Activated T-helper 1 cell treated with Interleukin-2 at 50 U/mL for 16 hours (primary cell): ENCODE measurements around the gene FBN1.

ENCODE experiments used
- DNase-seq: peaks from one replicate; pipeline ENCODE4 v3.0.0-alpha.2; 2020; ENCODE audit warnings: low read depth

The FBN1 gene

GRCh38 chr15:48622237-48622636 is 23.3 kb downstream of the FBN1 start:
- DNase-seq, result no peak

GRCh38 chr15:48619446-48619845 is 26.1 kb downstream of the FBN1 start:
- DNase-seq, result no peak

DNA sequence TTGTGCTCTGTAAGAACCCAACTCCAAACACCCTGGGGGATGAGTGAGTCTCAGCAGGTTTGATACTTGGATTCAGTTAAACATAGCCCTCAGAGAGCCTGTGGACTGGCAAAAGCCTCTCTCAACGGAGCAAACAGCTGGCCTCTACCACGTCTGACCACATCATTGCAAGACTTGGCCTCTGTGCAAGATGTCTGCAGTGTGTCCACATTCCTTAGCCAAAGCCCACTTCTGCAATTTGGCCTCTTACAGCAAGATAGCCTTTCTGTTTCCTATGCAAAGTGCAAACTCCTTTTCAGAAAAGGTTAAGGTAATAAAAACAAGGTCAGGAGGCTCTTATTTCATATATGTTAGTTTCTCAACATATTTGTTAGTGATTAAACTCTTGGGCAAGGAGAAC is 27.9 kb downstream of the FBN1 start:
- no peak for DNase-seq

DNA sequence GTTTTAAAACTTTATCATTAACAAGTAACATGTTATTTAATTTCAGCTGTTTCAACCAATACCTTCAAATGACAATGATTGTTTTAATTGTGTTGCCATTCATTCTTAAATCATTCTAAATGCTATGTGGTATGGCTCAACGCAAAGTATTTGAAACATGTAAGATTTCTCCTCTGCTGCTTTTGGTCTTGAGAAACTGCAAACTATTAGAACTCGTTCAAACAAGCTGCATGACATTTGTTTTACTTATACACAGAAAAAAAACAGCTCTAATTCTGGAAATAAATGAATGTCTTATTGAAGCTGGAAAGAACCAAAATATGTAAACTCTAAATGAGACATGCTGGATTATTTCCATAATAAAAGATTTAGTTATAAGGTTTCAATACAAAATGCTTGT is 29.3 kb downstream of the FBN1 start:
- DNase-seq, result no peak

- no peak for DNase-seq
Measured at GRCh38 chr15:48614051-48614450, 31.5 kb downstream of the FBN1 start.

DNA sequence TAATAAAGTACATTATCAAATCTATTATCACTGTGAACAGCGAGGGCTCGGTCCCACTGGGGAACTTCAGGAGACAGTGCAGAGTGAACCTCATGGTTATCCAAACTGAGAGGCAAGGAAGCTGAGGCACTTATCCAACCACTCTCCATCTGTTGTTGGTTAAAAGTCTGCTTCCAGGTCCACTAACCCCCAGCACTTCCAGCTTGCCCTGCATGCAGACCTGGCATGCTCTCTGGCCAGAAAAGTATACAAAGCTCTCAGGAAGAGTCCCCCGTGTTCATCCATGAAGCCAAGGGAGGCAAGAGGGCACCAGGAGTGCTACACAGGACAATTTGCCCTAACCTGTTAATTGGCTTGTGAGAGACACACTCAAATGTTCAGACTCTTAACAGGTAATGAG is 36.0 kb downstream of the FBN1 start:
- DNase-seq, result no peak

DNA sequence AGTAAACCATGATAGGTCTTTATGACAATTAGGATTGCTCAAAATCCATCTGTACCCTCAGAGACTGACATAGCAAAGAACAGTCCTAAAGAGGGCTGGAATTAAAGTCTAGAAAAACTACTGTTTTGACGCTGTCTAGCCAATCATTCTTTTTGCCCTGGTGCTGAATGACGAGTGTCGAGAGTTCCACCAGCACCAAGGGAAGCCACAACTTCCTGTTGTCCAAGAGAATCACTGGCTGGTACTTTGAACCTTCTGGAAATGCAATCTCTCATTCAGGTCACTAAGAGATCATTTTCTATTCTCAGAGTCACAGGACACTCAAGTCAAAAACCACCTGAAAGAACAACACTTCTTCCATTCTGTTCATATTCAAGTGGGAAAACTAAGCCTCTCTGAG is 37.7 kb downstream of the FBN1 start:
- DNase-seq, result no peak

- DNase-seq, result no peak
Measured at GRCh38 chr15:48604567-48604966, 40.9 kb downstream of the FBN1 start.

DNA sequence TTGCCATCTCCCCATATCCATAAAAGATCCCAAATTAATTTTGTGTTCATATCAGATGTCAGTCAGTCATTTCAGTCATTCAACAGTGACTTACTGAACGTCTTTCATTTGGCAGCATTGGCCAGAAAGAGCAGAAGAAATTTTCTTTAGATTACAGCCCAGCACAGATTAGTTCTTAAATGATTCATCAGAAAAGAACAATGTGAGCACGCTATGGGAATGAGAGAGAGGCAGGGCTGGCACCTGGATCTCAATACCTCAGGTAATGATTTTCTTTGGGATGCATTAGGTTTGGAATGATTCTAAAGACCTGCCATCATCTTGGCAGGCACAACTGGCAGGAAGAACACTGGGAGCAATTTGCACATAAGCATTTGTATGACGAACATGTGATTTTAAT is 41.6 kb downstream of the FBN1 start:
- no peak for DNase-seq

- DNase-seq, result no peak
Measured at GRCh38 chr15:48603123-48603500, 42.4 kb downstream of the FBN1 start.

GRCh38 chr15:48602358-48603122 is 43.0 kb downstream of the FBN1 start:
- DNase-seq, result no peak

- DNase-seq, result no peak
Measured at GRCh38 chr15:48601095-48601494, 44.4 kb downstream of the FBN1 start.

DNA sequence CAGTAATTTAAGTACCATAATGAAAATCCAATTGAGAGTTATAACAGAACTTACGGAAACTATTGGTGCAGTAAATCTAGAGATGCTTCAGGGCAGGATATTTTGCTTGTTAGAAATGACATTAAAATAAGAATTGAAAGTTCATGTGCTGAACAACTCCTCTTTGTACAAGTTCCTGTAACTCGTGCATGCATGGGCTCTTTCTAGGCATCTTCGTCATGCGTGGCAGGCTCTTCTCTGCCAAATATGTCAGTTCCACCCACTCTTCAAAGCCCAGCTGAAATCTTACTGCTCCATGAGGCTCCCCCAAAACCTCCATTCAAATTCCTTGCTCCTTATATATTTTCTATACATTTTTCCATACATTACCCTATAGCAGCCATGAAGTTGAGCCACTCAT is 48.7 kb downstream of the FBN1 start:
- DNase-seq, result no peak

DNA sequence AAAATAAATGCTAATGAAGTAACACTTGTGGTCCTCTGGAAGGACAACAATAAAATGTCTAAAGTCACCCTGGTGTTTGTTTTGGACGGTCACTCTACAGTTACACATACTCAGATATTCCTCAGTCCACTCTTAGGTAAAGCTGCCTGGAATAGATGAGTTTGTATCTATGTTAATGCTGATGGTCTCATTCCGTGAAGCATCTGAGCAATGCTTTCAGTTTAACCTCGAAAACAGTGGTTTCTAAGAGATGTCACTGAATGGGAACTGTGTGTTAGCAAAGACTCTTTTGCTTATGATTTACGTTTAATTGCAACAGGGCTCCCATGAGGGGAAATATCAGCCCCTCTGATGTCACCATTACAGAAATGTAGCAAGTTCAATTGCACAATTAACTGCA is 49.1 kb downstream of the FBN1 start:
- no peak for DNase-seq

DNA sequence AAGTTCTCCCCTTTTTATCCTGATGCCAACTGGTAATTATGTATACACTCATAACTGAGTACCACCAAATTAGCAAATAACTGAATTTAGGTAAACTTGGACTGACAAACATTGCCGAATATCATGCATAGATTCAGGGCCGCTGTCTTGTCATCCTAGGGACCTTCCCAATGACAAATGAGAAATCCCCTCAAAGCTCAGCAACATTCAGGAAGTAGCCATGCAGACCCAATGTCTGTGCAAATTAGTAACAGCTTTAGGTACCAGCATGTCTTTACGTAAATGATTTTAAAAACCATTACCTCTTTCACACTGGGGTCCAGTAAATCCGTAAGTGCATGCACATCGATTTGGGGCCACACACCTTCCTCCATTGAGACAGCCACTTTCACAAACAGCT is 49.5 kb downstream of the FBN1 start:
- DNase-seq, result no peak

DNA sequence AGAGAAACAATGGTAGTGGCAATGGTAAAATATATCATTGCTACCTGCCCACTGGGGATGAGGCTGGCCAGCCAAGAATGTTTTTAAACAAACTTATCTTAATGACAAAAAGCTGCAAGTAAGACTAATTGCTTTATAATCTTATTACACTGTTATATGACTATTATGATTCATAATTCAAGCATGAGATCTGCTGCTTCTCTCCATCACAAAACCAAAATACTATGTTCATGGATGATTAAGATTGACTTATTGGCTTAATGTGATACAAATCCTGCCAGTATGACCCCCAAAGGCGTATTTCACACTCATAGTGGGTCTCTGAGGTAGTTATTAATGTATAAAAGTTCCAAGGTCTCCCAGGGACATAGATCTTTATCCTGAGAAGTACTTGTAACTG is 52.6 kb downstream of the FBN1 start:
- no peak for DNase-seq

- DNase-seq, result no peak
Measured at GRCh38 chr15:48592221-48592731, 53.2 kb downstream of the FBN1 start.

DNA sequence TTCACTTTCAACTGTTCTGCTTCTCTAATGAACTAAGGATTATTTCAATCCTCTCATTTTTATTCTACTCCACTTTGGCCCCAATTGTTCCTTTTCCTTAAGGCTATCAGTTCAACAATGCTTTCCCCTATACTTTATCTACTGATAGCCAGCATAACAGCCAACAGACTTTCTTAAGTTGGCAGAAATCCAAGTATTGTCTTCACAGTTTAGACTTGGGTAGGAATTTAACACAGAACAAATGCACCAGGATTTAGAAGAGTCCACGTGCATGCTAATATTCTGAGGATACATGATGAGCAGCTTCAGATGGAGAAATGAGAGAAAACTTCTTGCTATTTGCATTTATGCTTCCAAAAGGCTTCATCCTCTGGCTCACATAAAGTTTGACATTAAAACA is 54.8 kb downstream of the FBN1 start:
- DNase-seq, result no peak

DNA sequence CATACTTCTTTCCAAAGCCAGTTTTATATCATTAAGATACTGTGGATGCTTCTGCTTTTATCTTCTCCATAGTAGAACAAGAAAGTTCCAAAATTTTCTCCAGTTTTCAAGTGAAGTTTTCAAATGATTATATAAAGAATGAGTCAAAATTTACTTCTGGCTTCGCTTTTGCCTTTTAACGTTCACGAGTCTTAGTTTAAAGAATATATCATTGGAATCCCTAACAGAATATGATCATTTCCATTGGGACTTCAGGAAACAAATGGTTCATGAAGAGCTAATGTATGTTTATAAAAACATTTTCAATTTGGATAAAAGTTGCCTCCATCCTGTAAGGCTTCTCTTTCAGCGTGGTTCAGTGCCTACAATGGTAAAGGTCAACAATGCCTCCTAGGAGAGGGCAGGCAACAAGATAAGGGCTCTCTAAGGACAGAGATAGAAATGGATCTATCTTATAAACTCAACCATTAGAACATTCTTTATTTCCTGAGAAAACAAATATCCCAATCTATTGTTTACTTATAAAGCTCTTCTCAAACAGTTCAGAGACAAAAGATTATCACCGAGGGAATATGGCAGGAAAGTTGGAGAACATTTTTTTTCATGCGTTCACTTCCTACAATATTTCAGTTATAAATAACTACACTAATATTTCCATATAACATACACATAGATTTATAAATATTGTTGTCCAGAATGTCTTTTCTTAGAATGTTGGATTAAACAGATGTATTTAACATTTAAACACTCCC is 60.5 kb downstream of the FBN1 start:
- DNase-seq, result no peak

DNA sequence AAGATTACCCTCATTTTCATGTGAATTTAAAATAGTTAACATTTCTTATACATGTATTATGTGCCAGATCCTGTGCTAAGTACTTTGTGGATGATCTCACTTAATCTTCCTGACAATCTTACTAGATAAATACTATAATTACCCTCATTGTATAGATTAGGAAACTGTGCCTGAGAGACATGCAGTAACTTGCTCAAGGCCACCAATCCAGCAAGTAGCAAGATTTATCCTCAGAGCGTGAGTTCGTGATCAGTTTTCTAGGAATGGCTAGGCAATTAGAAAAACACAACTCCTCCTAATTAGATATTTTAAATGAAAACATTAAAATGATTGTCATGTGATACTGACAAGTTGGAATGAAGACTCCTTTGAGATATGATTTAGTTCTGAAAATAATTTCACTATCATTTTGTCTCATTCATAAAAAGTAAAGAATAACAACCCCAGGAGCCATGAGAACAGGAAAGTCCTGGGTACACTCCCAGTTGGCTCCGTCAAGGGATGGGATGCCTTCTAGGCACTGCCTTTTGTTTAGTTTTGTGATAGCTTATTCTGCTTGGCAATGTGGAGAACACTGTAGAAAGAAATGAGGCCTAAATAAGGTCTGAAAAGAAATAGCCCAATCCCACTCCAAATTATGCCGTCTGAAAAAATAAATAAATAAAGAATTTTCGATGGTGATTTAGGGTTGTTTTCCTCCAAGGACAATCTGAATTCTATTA is 61.3 kb downstream of the FBN1 start:
- DNase-seq, result no peak

DNA sequence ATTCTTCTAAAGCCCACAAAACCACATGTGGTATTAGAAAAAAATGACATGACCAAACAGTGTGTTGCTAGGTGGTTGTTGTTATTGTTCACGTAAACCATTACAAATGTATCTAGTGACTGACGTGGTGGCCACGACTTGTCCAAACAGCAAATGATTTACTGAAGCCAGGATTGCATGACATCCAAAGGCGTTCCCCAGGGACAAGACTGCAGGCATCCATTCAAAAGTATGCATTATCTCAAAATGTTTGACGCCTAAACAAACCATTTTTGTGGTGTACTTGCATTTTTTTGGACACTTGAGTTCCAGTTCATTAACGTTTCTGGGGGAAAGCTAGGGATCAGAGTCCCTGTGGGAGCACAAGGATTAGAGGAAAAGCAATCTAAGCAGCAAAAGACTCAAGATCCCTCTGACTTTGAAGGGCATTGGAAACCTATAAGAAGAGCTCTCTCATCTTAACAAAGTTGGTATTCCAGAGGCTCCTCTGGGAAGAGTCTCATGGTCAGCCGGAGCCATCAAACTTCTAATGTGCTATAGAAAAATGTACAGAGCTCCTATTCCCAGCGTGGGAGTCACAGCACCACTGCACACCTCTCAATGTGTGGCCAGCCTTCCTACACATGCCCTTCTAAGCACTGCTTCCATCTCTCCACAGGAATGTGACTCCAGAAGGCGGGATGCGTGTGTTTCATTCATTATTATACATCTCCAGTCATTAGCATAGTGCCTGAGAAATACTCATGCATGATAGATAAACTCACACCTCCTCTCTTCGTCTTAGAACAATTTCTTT is 62.9 kb downstream of the FBN1 start:
- no peak for DNase-seq

- DNase-seq, result no peak
Measured at GRCh38 chr15:48581219-48581618, 64.3 kb downstream of the FBN1 start.
